ENCODE measurements around the gene VTI1B.
"Not testable (repeated sequence)": the region's sequence is repeated elsewhere in the genome, so short reads cannot be mapped to it uniquely, and the experiment has no call there.

Gene VTI1B

GRCh38 chr14:67674480-67675218, at the start of gene VTI1B:
Gene VTI1B (minus strand): TSS chr14:67674632. CDS start chr14:67674489, 143 bp downstream.
- DNase-seq, result peak; percentile 72

- no peak for DNase-seq
Observed at GRCh38 chr14:67722293-67722692, 47.9 kb upstream of the VTI1B start.

GRCh38 chr14:67721875-67722274, 47.4 kb upstream of the VTI1B start:
- no peak for DNase-seq

- DNase-seq, result no peak
Observed at GRCh38 chr14:67719866-67720265, 45.4 kb upstream of the VTI1B start.

GRCh38 chr14:67719385-67719784, 45.0 kb upstream of the VTI1B start:
- not testable (repeated sequence) for DNase-seq

GRCh38 chr14:67718265-67718664, 43.8 kb upstream of the VTI1B start:
- DNase-seq, result no peak

GRCh38 chr14:67717048-67717447, 42.6 kb upstream of the VTI1B start:
- no peak for DNase-seq

GRCh38 chr14:67710209-67710608, 35.8 kb upstream of the VTI1B start:
- DNase-seq, result no peak

GRCh38 chr14:67709796-67710195, 35.4 kb upstream of the VTI1B start:
- not testable (repeated sequence) for DNase-seq

- not testable (repeated sequence) for DNase-seq
Observed at GRCh38 chr14:67709346-67709745, 34.9 kb upstream of the VTI1B start.

GRCh38 chr14:67705211-67705610, 30.8 kb upstream of the VTI1B start:
- no peak for DNase-seq

GRCh38 chr14:67704484-67705089, 30.2 kb upstream of the VTI1B start:
- peak; percentile 39 for DNase-seq

- DNase-seq, result no peak
Observed at GRCh38 chr14:67703997-67704396, 29.6 kb upstream of the VTI1B start.

GRCh38 chr14:67701492-67701891, 27.1 kb upstream of the VTI1B start, which contains the start of gene RDH12:
Gene RDH12 (plus strand): TSS chr14:67701886. CDS start chr14:67722643, 20,757 bp downstream.
- not testable (repeated sequence) for DNase-seq

GRCh38 chr14:67698179-67698578, 23.7 kb upstream of the VTI1B start:
- DNase-seq, result no peak

GRCh38 chr14:67697006-67697405, 22.6 kb upstream of the VTI1B start:
- DNase-seq, result no peak

- DNase-seq, result peak; percentile 90
Observed at GRCh38 chr14:67695394-67695949, 21.0 kb upstream of the VTI1B start, which contains the start of gene RDH11. Gene RDH11 (minus strand): TSS chr14:67695764. CDS start chr14:67695703, 61 bp downstream.

- DNase-seq, result peak; percentile 67
Observed at GRCh38 chr14:67694791-67695393, 20.5 kb upstream of the VTI1B start.

GRCh38 chr14:67690011-67690410, 15.6 kb upstream of the VTI1B start:
- no peak for DNase-seq

- DNase-seq, result no peak
Observed at GRCh38 chr14:67683842-67684241, 9.4 kb upstream of the VTI1B start.

GRCh38 chr14:67680941-67681340, 6.5 kb upstream of the VTI1B start:
- DNase-seq, result no peak

- DNase-seq, result no peak
Observed at GRCh38 chr14:67680121-67680602, 5.7 kb upstream of the VTI1B start.

- DNase-seq, result no peak
Observed at GRCh38 chr14:67679006-67679405, 4.6 kb upstream of the VTI1B start.
